ENCODE results near the gene CBLL1. TPM values are rescaled to one million over a fixed set of nuclear protein-coding genes. Genes with fewer than 3 reads are reported as not detected.

The CBLL1 gene
- polyA plus RNA-seq, 3 donors = 5.4 to 11.4 (median 9.4) TPM

DNA sequence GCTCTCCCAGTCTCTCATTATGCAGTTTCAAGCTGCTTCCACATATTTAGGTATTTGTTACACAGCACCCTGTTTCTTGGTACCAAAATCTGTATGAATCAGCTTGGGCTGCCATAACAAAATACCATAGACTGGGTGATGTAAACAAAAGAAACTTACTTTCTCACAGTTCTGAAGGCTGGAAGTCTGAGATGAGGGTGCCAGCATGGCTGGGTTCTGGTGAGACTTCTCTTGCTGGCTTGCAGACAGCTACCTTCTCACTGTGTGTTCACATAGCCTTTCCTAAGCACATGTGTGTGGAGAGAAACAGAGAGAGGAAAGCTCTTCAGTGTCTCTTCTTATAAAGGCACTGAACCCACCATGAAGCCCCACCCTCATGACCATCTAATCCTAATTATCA lies 15.7 kb upstream of the CBLL1 start:
- H3K27ac ChIP-seq (ENCODE audit: low read depth, low read length) = no peak overlapping the region

DNA sequence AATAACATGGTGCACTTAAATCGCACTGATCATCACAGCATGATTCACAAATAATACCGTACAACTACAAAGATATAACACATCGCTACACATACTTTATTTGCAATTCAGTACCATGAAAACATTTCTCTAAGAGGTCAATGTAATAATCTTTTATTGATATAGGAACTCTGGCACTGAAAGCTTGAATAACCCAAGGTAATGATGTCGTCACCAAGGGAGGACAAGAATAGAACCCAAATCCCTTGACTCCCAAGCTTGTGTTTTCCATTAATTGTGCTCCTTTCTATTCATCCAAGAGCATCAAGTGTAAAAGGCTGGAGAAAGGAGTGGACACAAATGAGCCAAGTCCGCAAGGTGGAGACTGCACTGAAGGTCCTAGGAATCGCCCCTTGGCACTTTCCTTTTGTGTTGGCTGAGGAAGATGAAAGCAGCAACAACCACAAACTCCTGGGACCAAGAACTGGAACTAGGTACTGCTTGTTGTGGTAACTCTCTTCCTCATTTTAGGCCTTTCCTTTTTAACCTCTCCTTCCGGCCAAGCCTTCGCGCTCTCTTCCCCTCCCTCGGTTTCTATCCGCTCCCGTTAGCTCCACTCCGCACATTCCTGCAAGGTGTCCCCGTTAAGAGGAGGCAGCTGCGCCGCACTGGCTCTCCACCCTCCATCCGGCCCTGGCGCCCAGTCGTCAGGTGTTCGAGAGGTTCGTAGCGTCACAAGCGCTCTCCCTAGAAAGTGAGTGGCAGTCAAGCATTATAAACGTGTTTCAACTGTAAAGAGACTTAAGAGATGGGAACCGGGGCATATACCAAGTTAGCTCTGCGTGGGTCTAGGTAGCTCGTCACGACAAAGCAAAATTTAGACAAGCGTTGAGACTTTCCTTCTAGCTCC lies 1.0 kb upstream of the CBLL1 start:
- WGBS, 3 donors = 14% methylated on average over 29 of the region's 29 CpGs

DNA sequence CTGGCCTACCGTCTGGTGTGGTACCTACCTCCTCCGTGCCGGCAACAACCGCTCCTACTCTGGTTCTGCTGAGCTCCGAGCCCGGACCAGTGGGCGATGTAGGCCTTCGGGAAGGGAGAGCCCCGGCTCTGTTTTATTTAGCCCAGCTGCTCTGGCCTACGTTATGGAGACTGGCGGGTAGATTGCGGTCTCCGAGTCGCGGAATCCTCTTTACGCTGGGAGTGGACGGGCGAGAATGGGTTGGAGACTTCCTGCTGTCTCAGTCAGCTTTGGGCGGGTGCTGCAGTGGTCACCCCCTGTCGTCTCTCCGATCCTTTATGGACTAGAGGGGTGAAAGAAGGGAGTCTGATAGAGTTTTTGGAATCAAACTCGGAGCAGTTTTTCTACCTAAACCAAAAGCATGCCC lies 406 bp downstream of the CBLL1 start:
- WGBS, 3 donors = 0% methylated on average over 22 of the region's 22 CpGs
- H3K27ac ChIP-seq (ENCODE audit: low read depth, low read length) = peak overlapping the region; percentile 19

More for the DNA sequence above, 1.0 kb upstream of the CBLL1 start:
- peak overlapping the region; percentile 57 for H3K27ac ChIP-seq (ENCODE audit: low read depth, low read length)

DNA sequence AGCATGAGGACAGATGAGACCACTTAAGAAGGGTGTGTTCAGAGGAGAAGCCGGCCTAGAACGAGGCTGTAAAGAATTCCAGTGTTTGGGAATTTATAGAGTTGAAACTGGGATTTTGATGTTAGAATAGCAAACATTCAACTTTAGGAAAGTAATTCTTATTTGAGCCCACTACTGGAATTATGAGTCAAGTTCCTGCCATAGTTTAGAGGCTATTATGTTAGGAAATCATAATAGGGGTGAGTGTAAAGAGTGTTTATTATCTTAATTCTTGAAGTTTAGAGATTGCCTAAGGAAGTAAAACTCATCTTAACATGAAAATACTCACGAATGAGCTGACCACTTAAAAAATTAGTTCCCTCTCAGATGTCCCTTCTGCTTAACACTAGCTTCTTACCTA lies 2.1 kb downstream of the CBLL1 start:
- 54 to 65% (median 63%) methylated on average over 3 of the region's 3 CpGs for WGBS, 3 donors
- no peak overlapping the region for H3K27ac ChIP-seq (ENCODE audit: low read depth, low read length)

DNA sequence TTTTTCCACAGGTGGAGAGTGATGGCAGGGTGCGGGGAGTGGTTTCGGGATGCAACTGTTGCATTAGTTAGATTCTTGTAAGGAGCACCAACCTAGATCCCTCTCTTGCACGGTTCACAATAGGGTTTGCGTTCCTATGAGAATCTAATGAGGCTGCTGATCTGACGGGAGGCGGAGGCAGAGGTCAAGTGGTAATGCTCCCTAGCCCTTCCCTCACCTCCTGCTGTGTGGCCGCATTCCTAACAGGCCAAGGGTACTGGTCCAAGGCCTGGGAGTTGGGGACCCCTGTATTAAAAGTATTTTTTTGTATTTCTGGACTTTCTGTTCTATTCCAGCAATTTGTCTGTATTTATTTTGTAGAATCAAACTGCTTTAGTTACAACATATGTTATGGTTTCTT lies 7.2 kb downstream of the CBLL1 start:
- 94 to 95% (median 95%) methylated on average over 7 of the region's 7 CpGs for WGBS, 3 donors
- H3K27ac ChIP-seq (ENCODE audit: low read depth, low read length) = no peak overlapping the region

DNA sequence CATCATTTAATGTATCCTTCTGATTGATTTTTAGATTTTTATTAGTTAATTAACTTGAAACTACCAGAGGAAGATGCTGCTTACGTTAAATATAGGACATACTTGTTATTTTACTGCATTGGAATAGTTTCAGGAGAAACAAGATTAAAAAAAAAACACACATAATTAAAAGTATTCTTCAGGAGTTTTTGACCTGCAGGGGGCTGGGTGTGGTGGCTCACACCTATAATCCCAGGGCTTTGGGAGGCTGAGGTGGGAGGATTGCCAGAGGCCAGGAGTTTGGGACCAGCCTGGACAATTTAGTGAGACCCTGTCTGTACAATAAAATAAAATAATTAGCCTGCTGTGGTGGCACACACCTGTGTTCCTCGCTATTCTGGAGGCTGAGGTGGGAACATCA lies 10.7 kb downstream of the CBLL1 start:
- H3K27ac ChIP-seq (ENCODE audit: low read depth, low read length) = no peak overlapping the region
- 97 to 98% (median 98%) methylated on average over 2 of the region's 2 CpGs for WGBS, 3 donors

DNA sequence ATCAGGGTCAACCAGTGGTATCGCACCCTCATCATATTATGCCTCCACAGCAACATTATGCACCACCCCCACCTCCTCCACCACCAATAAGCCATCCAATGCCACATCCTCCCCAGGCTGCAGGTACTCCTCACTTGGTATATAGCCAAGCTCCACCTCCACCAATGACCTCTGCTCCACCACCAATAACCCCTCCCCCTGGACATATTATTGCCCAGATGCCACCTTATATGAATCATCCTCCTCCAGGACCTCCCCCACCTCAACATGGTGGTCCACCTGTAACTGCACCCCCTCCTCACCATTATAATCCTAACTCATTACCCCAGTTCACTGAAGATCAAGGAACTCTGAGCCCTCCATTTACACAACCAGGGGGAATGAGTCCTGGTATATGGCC lies 14.7 kb downstream of the CBLL1 start:
- WGBS, 3 donors = 93 to 100% (median 95%) methylated on average over 1 of the region's 1 CpG
- H3K27ac ChIP-seq (ENCODE audit: low read depth, low read length) = no peak overlapping the region

DNA sequence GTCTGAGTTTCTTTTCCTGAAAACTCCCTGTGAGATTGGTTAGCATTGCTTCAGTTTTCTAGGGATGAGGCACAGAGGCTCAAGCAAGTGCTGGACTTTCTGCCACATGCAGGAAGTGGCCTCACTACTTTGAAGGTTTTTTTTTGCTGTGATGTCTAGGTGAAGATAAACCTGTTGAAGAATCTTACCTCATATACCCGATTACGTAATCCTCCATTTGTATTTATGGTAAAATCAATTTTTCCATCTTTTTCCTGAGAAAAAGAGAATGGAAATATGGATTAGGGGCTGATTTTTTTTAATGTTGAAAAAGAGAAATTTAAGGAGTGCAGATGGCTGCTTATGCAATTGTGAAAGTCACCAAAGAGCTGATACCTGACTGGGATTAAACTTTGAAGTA lies 23.4 kb downstream of the CBLL1 start:
- no peak overlapping the region for H3K27ac ChIP-seq (ENCODE audit: low read depth, low read length)
- WGBS, 3 donors = 96 to 98% (median 97%) methylated on average over 2 of the region's 2 CpGs

DNA sequence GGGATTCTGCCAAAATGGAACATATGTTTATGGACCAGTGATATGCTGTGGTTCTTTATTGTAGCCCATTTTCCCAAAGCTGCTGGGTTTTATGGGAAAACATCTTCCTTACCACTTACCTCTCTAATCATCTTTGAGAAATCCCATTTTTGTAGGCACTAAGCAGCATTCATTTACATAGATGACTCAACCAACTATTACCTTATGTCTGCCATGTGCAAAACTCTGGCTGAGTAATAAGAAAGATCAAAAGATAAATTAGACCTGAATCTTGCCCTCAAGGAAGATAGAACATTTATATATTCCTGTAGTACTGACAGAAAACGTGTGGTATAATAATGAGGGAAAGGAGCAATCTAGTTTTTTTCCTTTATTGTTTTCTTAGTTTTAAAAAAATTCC lies 24.3 kb downstream of the CBLL1 start:
- 71 to 76% (median 74%) methylated on average over 1 of the region's 1 CpG for WGBS, 3 donors
- H3K27ac ChIP-seq (ENCODE audit: low read depth, low read length) = no peak overlapping the region

DNA sequence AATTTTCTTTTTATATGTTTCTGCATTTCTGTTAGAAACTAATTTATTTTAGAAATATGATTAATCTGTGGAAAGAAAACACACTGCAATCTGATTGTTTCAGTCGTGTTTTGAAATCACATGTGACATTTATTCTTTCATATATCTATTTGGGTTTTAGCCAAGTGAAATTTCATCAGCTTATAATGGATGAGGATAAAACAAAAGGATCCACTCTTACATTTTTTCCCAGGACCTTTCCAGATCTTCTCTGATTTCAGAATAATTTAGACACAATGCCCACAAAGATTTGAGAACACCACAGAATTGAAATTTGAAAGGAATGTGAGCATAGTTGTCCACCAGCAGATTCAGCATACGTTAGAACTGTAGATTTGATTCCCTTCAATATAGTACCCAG lies 29.1 kb downstream of the CBLL1 start:
- 56% methylated on average over 2 of the region's 2 CpGs for WGBS, 3 donors
- H3K27ac ChIP-seq (ENCODE audit: low read depth, low read length) = no peak overlapping the region

DNA sequence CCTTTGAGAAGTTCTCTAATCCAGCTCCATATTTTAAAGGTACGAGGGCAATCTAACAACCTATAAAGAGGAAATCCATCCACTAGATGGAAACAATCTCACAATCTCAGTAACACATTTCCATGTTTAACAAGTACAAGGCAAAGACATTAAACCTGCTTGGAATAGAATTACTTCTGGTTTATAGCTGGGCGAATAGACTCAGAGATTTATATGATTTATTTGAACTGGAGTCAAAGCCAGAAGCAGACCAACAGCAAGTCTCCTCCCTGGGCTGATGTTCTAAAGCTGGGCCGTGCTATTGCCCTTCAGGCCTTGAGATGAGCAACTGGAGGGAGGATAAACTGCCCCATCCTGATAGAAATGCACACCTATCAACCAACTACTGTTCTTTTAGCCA lies 33.8 kb downstream of the CBLL1 start:
- no peak overlapping the region for H3K27ac ChIP-seq (ENCODE audit: low read depth, low read length)
- WGBS, 3 donors = 78 to 93% (median 92%) methylated on average over 3 of the region's 3 CpGs

DNA sequence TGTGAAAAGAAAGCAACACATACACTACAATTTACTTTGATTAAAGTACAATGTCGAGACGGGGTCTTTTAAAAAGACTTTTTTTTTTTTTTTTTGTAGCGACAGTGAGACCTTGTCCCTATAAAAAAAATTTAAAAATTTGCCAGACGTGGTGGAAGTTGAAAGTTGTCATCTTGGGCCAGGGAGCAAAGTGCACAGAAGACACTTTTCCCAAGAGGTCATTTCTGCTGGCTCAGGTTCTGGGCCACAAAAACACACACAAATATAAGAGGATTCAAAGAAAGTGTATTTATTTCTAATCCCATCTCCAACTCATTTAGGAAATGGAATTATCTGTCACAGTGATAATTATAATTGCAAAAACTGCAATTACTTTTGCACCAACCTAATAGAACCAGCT lies 34.3 kb downstream of the CBLL1 start:
- 67 to 92% (median 82%) methylated on average over 4 of the region's 4 CpGs for WGBS, 3 donors
- no peak overlapping the region for H3K27ac ChIP-seq (ENCODE audit: low read depth, low read length)

DNA sequence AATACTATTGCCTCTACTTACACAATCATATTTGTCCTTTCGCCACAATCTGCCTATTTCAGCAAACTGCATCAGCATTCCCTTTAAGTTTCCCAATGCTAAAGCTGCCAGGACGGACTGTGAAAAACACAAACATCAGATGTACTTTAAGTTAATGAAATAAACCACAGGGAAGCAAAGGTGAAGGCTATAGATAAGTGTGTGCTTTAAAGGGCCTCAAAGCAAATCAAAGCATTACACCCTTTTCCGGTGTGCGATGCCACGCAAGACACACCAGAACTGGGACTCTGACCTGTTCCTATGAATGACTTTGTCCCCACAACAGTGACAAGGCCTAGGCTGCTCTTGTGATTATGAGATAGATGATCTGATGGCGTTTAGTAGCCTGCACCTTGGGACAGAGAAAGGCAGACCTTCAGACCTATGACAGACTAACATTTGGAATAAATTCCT lies 35.7 kb downstream of the CBLL1 start:
- WGBS, 3 donors = 72 to 77% (median 76%) methylated on average over 6 of the region's 6 CpGs
- H3K27ac ChIP-seq (ENCODE audit: low read depth, low read length) = no peak overlapping the region

DNA sequence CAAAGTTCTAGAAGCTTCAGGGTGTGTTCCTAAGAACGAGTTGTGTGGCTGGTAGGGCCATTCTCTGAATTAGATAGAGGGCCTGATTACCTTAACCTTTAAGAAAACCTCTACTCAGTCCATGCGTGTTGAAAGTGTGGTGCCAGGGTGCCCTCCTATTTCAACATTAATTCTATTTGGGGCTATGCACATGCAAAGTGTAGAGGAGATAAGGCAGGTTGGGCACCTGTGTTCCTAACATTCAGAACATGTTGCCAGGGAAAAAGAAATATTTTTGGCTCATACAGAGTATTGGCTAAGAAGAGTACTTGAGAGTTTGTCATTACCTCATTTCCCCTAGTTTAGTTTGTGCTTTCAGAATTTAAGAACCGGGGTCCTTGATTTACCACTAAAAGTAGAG lies 38.4 kb downstream of the CBLL1 start:
- no peak overlapping the region for H3K27ac ChIP-seq (ENCODE audit: low read depth, low read length)
- WGBS, 3 donors = 61 to 78% (median 77%) methylated on average over 3 of the region's 3 CpGs

DNA sequence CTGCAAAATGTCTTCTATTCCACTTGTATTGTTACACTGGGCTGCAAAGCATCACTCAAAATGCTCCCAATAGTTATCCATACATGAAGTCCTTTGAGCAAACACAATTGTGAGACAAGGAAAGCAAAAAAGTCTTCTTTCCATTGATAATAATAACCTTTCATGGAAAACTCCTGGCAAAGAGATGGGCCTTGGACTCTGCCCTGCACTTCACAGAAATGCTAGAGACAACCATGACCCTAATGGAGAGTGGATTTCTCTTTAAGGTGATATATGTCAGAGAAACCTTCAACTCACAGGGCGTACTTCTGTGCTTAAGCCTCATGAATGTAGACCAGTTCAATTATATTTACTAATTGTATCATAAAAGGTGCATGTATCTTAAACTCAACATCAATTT lies 39.7 kb downstream of the CBLL1 start:
- 89 to 98% (median 91%) methylated on average over 1 of the region's 1 CpG for WGBS, 3 donors
- H3K27ac ChIP-seq (ENCODE audit: low read depth, low read length) = no peak overlapping the region

DNA sequence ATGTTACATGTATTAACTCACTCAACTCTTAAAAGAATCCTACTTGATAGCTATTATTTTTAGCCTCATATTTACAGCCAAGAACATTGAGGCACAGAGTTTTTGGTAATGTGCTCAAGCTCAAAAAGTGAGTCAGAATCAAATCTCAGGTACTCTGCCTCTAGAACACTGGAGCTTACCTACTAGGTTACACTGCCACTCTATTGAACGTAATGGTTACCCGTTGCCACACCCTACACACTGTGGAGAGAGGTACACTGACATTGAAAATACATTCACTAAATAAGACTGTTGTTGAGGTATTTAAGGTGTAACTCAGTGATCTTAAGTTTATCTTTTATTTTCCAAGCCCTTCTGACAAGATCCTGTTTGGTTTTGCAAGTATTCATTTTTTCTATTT lies 41.2 kb downstream of the CBLL1 start:
- no peak overlapping the region for H3K27ac ChIP-seq (ENCODE audit: low read depth, low read length)
- 69 to 97% (median 89%) methylated on average over 2 of the region's 2 CpGs for WGBS, 3 donors

DNA sequence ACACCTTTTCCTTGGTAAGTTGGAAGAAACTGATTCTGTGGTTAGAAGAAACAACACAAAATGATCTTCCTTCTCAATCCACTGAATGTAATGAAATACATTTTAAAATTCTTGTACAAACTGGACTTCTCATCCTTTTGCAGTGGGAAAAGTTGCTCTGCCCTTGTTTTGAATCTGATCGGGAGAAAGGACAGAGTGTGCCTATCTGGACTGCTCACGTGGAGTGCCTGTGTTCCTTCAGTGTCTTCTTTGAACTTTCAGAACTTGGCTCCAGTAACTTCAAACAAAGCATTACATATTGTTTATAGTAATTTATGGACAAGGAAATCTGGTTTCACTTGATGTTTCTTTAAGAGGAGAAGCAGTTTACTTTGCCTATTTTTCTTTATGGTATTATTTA lies 42.0 kb downstream of the CBLL1 start:
- 37 to 46% (median 42%) methylated on average over 2 of the region's 2 CpGs for WGBS, 3 donors
- H3K27ac ChIP-seq (ENCODE audit: low read depth, low read length) = no peak overlapping the region

DNA sequence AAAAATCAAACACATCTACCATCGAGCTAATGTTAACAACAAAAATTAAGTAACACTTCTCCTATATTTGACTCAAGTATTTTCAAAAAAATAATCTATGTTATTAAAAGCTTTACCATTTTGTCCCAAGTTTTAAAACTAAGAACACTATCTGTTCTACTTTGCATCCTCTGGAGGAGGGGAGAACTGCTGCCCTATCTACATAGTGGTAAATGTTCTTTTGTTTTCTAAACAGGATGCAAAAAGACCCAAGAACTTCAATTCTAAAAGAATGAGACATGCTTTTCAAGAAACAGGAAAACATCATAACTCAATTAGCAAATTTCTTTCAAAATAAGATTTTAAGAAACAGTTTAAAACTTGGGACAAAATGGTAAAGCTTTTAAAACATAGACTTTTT lies 44.3 kb downstream of the CBLL1 start:
- H3K27ac ChIP-seq (ENCODE audit: low read depth, low read length) = no peak overlapping the region
- 81 to 91% (median 81%) methylated on average over 1 of the region's 1 CpG for WGBS, 3 donors

DNA sequence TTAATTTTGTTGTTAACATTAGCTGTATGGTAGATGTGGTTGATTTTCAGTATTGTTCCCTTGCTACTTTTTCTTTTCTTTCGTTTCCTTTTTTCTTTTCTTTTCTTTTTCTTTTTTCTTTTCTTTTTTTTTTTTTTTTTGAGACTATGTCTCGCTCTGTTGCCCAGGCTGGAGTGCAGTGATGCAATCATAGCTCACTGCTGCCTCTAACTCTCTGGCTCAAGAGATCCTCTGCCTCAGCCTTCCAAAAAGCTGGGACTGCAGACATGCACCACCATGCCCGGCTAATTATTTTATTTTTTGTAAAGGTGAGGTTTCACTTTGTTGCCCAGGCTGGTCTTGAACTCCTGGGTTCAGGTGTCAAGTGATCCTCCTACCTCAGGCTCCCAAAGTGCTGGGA lies 44.7 kb downstream of the CBLL1 start:
- no peak overlapping the region for H3K27ac ChIP-seq (ENCODE audit: low read depth, low read length)
- WGBS, 3 donors = 62 to 82% (median 72%) methylated on average over 3 of the region's 3 CpGs

DNA sequence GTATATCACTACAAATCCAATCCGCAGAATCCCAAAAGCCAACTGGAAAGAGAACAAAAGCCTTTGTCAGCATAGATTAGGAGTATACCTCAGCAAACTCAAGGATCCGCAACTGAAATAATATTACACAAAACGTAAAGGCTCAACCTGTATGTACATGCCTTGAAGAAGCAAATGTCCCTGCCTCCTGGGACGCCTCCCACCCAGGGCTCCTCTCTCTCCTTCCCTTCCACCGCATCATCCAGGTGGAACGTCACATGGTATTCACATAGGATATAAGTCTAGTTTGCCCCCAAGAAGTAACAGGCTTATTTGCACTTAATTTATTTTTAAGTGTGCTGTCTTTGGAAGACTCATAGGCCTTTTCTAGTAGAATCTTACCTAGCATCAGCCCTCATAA lies 45.7 kb downstream of the CBLL1 start:
- WGBS, 3 donors = 88 to 96% (median 92%) methylated on average over 6 of the region's 6 CpGs

More for the DNA sequence above, 45.7 kb downstream of the CBLL1 start:
- H3K27ac ChIP-seq (ENCODE audit: low read depth, low read length) = no peak overlapping the region

Measured in adipose tissue (tissue), 3 donors.